ENCODE measurements around the gene PLXNC1.

GRCh38 chr12:94202245-94203180 is 54.1 kb downstream of the PLXNC1 start:
- TF ChIP-seq, protein P1, sequence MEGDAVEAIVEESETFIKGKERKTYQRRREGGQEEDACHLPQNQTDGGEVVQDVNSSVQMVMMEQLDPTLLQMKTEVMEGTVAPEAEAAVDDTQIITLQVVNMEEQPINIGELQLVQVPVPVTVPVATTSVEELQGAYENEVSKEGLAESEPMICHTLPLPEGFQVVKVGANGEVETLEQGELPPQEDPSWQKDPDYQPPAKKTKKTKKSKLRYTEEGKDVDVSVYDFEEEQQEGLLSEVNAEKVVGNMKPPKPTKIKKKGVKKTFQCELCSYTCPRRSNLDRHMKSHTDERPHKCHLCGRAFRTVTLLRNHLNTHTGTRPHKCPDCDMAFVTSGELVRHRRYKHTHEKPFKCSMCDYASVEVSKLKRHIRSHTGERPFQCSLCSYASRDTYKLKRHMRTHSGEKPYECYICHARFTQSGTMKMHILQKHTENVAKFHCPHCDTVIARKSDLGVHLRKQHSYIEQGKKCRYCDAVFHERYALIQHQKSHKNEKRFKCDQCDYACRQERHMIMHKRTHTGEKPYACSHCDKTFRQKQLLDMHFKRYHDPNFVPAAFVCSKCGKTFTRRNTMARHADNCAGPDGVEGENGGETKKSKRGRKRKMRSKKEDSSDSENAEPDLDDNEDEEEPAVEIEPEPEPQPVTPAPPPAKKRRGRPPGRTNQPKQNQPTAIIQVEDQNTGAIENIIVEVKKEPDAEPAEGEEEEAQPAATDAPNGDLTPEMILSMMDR (IDR thresholded peaks at IDR 0.05; ENCODE audit: low read length), result no peak
- TF ChIP-seq EZH2 (optimal IDR thresholded peaks at IDR 0.05; ENCODE audit: low read depth, low read length), result no peak
- TF ChIP-seq EZH2phosphoT487 (IDR thresholded peaks at IDR 0.05; ENCODE audit: low read length), result no peak

Data from MM.1S (cell line).